Measurements from ENCODE around the gene DCAF12. TPM values are rescaled to one million over a fixed set of nuclear protein-coding genes. Genes with fewer than 3 reads are reported as not detected.

DCAF12 gene
- polyA plus RNA-seq, 1 donor (not counting 4 experiments of a cell fraction or from before 2014, with no cell fraction given): 33.0 TPM

GRCh38 chr9:34171753-34172535, 45.4 kb upstream of the DCAF12 start:
- no peak for FAIRE-seq
- H3K27ac ChIP-seq (ENCODE audit: control insufficient read depth, insufficient read depth, low read length): no peak overlapping the region
- DNase-seq (ENCODE audit: low read depth, low spot score): no peak
- no peaks in the 10 kb centered on the region for H3K36me3 ChIP-seq (ENCODE audit: control insufficient read depth in 2 of 2, extremely low read depth in 1 of 2, insufficient read depth in 2 of 2, low read length in 2 of 2)
- H3K9me3 ChIP-seq (ENCODE audit: control insufficient read depth, low read depth, low read length): no peaks in the 10 kb centered on the region
- no peaks in the 10 kb centered on the region for H3K79me2 ChIP-seq (ENCODE audit: control insufficient read depth, insufficient read depth, low read length)
- H3K4me2 ChIP-seq (ENCODE audit: control insufficient read depth, extremely low read depth, insufficient read depth, low read depth, low read length): no peak overlapping the region
- no peak overlapping the region for H3K4me3 ChIP-seq (ENCODE audit: control insufficient read depth in 2 of 3, extremely low read depth in 1 of 3, insufficient read depth in 2 of 3, low read depth in 1 of 3, low read length in 3 of 3)
- H2AFZ ChIP-seq (ENCODE audit: control insufficient read depth, low read length): no peak overlapping the region
- H3K9me1 ChIP-seq (ENCODE audit: control insufficient read depth, extremely low read depth, insufficient read depth, low read length): no peaks in the 10 kb centered on the region
- TF ChIP-seq CTCF (optimal IDR thresholded peaks at IDR 0.05 in 1 of 3, IDR thresholded peaks at IDR 0.05 in 1 of 3, conservative IDR thresholded peaks at IDR 0.05 in 1 of 3; ENCODE audit: extremely low read depth in 1 of 3, insufficient read depth in 2 of 3, low read length in 3 of 3) (no peak), EZH2 (IDR thresholded peaks at IDR 0.05; ENCODE audit: low read length) (no peak)
- no peaks in the 10 kb centered on the region for H3K27me3 ChIP-seq (ENCODE audit: control insufficient read depth, extremely low read depth, insufficient read depth, low read length)
- H3K9ac ChIP-seq (ENCODE audit: control insufficient read depth, extremely low read depth, insufficient read depth, low read length): no peak overlapping the region
- H4K20me1 ChIP-seq (ENCODE audit: control insufficient read depth, extremely low read depth, insufficient read depth, low read length): no peaks in the 10 kb centered on the region
- H3K4me1 ChIP-seq (ENCODE audit: control insufficient read depth, extremely low read depth, insufficient read depth, low read length): peaks cover 10% of the 10 kb centered on the region
- dilution Hi-C loops (cut with MboI; ENCODE audit: extremely low pct_ligation_motif_present, low sequenced_read_pairs): no loop called here

- no peak for TF ChIP-seq CTCF (optimal IDR thresholded peaks at IDR 0.05 in 1 of 3, IDR thresholded peaks at IDR 0.05 in 1 of 3, conservative IDR thresholded peaks at IDR 0.05 in 1 of 3; ENCODE audit: extremely low read depth in 1 of 3, insufficient read depth in 2 of 3, low read length in 3 of 3)
- no peak for TF ChIP-seq EZH2 (IDR thresholded peaks at IDR 0.05; ENCODE audit: low read length)
- no peak overlapping the region for H2AFZ ChIP-seq (ENCODE audit: control insufficient read depth, low read length)
- no peaks in the 10 kb centered on the region for H4K20me1 ChIP-seq (ENCODE audit: control insufficient read depth, extremely low read depth, insufficient read depth, low read length)
- no peaks in the 10 kb centered on the region for H3K27me3 ChIP-seq (ENCODE audit: control insufficient read depth, extremely low read depth, insufficient read depth, low read length)
- no peaks in the 10 kb centered on the region for H3K36me3 ChIP-seq (ENCODE audit: control insufficient read depth in 2 of 2, extremely low read depth in 1 of 2, insufficient read depth in 2 of 2, low read length in 2 of 2)
- H3K4me2 ChIP-seq (ENCODE audit: control insufficient read depth, extremely low read depth, insufficient read depth, low read depth, low read length): no peak overlapping the region
- H3K27ac ChIP-seq (ENCODE audit: control insufficient read depth, insufficient read depth, low read length): no peak overlapping the region
- dilution Hi-C loops (cut with MboI; ENCODE audit: extremely low pct_ligation_motif_present, low sequenced_read_pairs): no loop called here
- no peaks in the 10 kb centered on the region for H3K9me3 ChIP-seq (ENCODE audit: control insufficient read depth, low read depth, low read length)
- no peaks in the 10 kb centered on the region for H3K4me1 ChIP-seq (ENCODE audit: control insufficient read depth, extremely low read depth, insufficient read depth, low read length)
- H3K79me2 ChIP-seq (ENCODE audit: control insufficient read depth, insufficient read depth, low read length): no peaks in the 10 kb centered on the region
- no peak overlapping the region for H3K9ac ChIP-seq (ENCODE audit: control insufficient read depth, extremely low read depth, insufficient read depth, low read length)
- no peaks in the 10 kb centered on the region for H3K9me1 ChIP-seq (ENCODE audit: control insufficient read depth, extremely low read depth, insufficient read depth, low read length)
- no peak for FAIRE-seq
- H3K4me3 ChIP-seq (ENCODE audit: control insufficient read depth in 2 of 3, extremely low read depth in 1 of 3, insufficient read depth in 2 of 3, low read depth in 1 of 3, low read length in 3 of 3): no peak overlapping the region
- no peak for DNase-seq (ENCODE audit: low read depth, low spot score)
Measured at GRCh38 chr9:34170237-34170991, 43.9 kb upstream of the DCAF12 start.

Data from keratinocyte (primary cell).